Panc1 (cell line): ENCODE results near the gene FPGS. TPM values are rescaled to one million over a fixed set of nuclear protein-coding genes. Genes with fewer than 3 reads are reported as not detected.
A peak's percentile ranks its signal among the peaks of the same experiment; 100 is the strongest.

Experiments
- ATAC-seq: fragments of 200-7000 bp; cut with Tn5 transposase; 2 replicates; pipeline ENCODE4 v1.9.1; 2020; ENCODE audit warnings: mild to moderate bottlenecking, moderate library complexity
- BruUV-seq: library from RNA; stranded (reverse); fragments of 400-500 nt; replicated peaks from 2 replicates; lab custom pipeline; 2021; lab: Mats Ljungman, UMichigan
- CTCF ChIA-PET: fragments of 300-600 bp; sonication (Branson Sonifier 250); formaldehyde crosslinking; loops from one replicate; lab custom pipeline; 2022; ENCODE audit warnings: antibody characterized with exemption; lab: Charles Lee
- POLR2A ChIA-PET: fragments of 300-600 bp; sonication (Branson Sonifier 250); formaldehyde crosslinking; loops from one replicate; lab custom pipeline; 2022; ENCODE audit warnings: antibody characterized with exemption; lab: Charles Lee
- DNase-seq: peaks from one replicate; pipeline ENCODE4 v3.0.0-alpha.2; 2010; ENCODE audit warnings: low read depth, low spot score
- H3K27ac ChIP-seq: 2 replicates; pipeline ENCODE4 v1.5.1; 2011; ENCODE audit warnings: mild to moderate bottlenecking, low read length, inconsistent platforms
- H3K27me3 ChIP-seq: fragments of 200-500 bp; sonication (Bioruptor generic); 2 replicates; pipeline ENCODE4 v1.6.0; 2014; ENCODE audit warnings: low read length, inconsistent platforms; ENCODE audit not compliant: control insufficient read depth, insufficient read depth
- H3K36me3 ChIP-seq: fragments of 200-500 bp; sonication (Bioruptor generic); 2 replicates; pipeline ENCODE4 v1.5.1; 2014; ENCODE audit warnings: inconsistent platforms, mild to moderate bottlenecking, low read length, moderate library complexity; ENCODE audit not compliant: control insufficient read depth, insufficient read depth
- H3K4me1 ChIP-seq: 2 replicates; pipeline ENCODE4 v1.5.1; 2011; ENCODE audit warnings: inconsistent platforms, mild to moderate bottlenecking, low read length, moderate library complexity; ENCODE audit not compliant: control insufficient read depth, insufficient read depth
- H3K4me3 ChIP-seq, 2 experiments: 2 replicates each; pipeline ENCODE4 v1.5.1; 2011 to 2012; ENCODE audit warnings: low read depth in 2 of 2, low read length in 2 of 2, mild to moderate bottlenecking in 2 of 2, inconsistent platforms in 1 of 2, moderate library complexity in 1 of 2
- H3K9me3 ChIP-seq: fragments of 200-500 bp; sonication (Bioruptor generic); 2 replicates; pipeline ENCODE4 v1.5.1; 2014; ENCODE audit warnings: low read depth, mild to moderate bottlenecking, inconsistent platforms, low read length, moderate library complexity; ENCODE audit not compliant: control insufficient read depth, insufficient read depth
- CTCF ChIP-seq: fragments of 450-650 bp; IDR thresholded peaks from 2 replicates; pipeline ENCODE4 v1.5.1; 2017; ENCODE audit warnings: mild to moderate bottlenecking
- POLR2AphosphoS5 ChIP-seq: IDR thresholded peaks from 2 replicates; pipeline ENCODE4 v1.6.1; 2012; ENCODE audit warnings: mild to moderate bottlenecking, low read depth, low read length, moderate library complexity
- REST ChIP-seq, 2 experiments: IDR thresholded peaks; 2 replicates each; pipeline ENCODE4 v1.6.1; 2011 to 2012; ENCODE audit warnings: low read depth in 2 of 2, control low read depth in 1 of 2, low read length in 1 of 2, mild to moderate bottlenecking in 1 of 2, moderate library complexity in 1 of 2; ENCODE audit not compliant: insufficient read depth in 1 of 2
- SIN3A ChIP-seq: IDR thresholded peaks from 2 replicates; pipeline ENCODE4 v1.6.1; 2012; ENCODE audit warnings: low read depth, mild to moderate bottlenecking, low read length, moderate library complexity, borderline replicate concordance; ENCODE audit not compliant: insufficient read depth
- TCF7L2 ChIP-seq: IDR thresholded peaks from 2 replicates; pipeline ENCODE4 v1.6.1; 2011; ENCODE audit warnings: mild to moderate bottlenecking, low read depth, low read length, inconsistent platforms
- in situ Hi-C: cut with HindIII; loops from 2 replicates; pipeline ENCODE4 v1.10.0; 2016; ENCODE audit warnings: low sequenced_read_pairs, low pct_unique_long_range_greater_than_20kb
- intact Hi-C: fragments of 100-400 bp; cut with micrococcal nuclease; formaldehyde crosslinking; loops from one replicate; pipeline ENCODE4 v1.10.0; 2022; ENCODE audit not compliant: unreplicated experiment
- total RNA-seq: library from RNA; stranded (reverse); gene quantifications from one replicate; pipeline ENCODE4 v1.2.1, GENCODE V29; 2021; ENCODE audit not compliant: unreplicated experiment

Gene FPGS
- total RNA-seq, 1 experiment from 2014 or later, result 56.5 TPM

GRCh38 chr9:127758843-127759242, 43.8 kb upstream of the FPGS start:
- POLR2A ChIA-PET, result no interaction called here
- H3K27me3 ChIP-seq, result peaks cover 2% of the 10 kb centered on the region; the same call in 1 of the 2 replicates

GRCh38 chr9:127761061-127761460, 41.6 kb upstream of the FPGS start:
- ATAC-seq (no peak), DNase-seq (no peak)
- Histone ChIP-seq H3K27me3 (no peaks in the 10 kb centered on the region), H3K27ac (no peak overlapping the region), H3K4me1 (no peaks in the 10 kb centered on the region), H3K9me3 (no peaks in the 10 kb centered on the region), H3K36me3 (no peaks in the 10 kb centered on the region), H3K4me3 (no peak overlapping the region)
- intact Hi-C loops (no loop called here), in situ Hi-C loops (no loop called here)
- ChIA-PET POLR2A (no interaction called here), CTCF (no interaction called here)
- no TSS peak for BruUV-seq
- TF ChIP-seq POLR2AphosphoS5, result no peak

More at GRCh38 chr9:127758843-127759242, 43.8 kb upstream of the FPGS start:
- ATAC-seq, result no peak
- in situ Hi-C loops (no loop called here), intact Hi-C loops (no loop called here)
- TF ChIP-seq POLR2AphosphoS5, result no peak
- TF ChIP-seq CTCF, result no peak
- TF ChIP-seq SIN3A, result no peak
- no peak for TF ChIP-seq TCF7L2
- TF ChIP-seq REST (IDR thresholded peaks at IDR 0.05; ENCODE audit: insufficient read depth in 1 of 2, low read depth in 2 of 2, low read length in 1 of 2), result no peak
- Histone ChIP-seq H3K9me3 (no peaks in the 10 kb centered on the region), H3K27ac (no peak overlapping the region), H3K36me3 (no peaks in the 10 kb centered on the region), H3K4me3 (no peak overlapping the region), H3K4me1 (no peaks in the 10 kb centered on the region)
- no peak for DNase-seq
- no TSS peak for BruUV-seq
- CTCF ChIA-PET, result interaction anchor here (0.7 kb wide), 1 partner anchor 8 kb away, joined by 3 read pairs; no protein-coding TSS in a partner anchor

- ATAC-seq, result 0 out of 2 replicates have a peak, but pooled peaks have one; percentile 47
- intact Hi-C loops, result no loop called here
- BruUV-seq, result no TSS peak
- no peak for DNase-seq
- Histone ChIP-seq H3K4me3 (no peak overlapping the region), H3K4me1 (no peaks in the 10 kb centered on the region), H3K27me3 (no peaks in the 10 kb centered on the region), H3K36me3 (no peaks in the 10 kb centered on the region), H3K9me3 (no peaks in the 10 kb centered on the region), H3K27ac (no peak overlapping the region)
- CTCF ChIA-PET, result no interaction called here
- POLR2A ChIA-PET, result no interaction called here
- TF ChIP-seq POLR2AphosphoS5, result no peak
- TF ChIP-seq CTCF, result no peak
- no peak for TF ChIP-seq SIN3A
- no peak for TF ChIP-seq REST (IDR thresholded peaks at IDR 0.05; ENCODE audit: insufficient read depth in 1 of 2, low read depth in 2 of 2, low read length in 1 of 2)
- no peak for TF ChIP-seq TCF7L2
- in situ Hi-C loops, result no loop called here
Measured at GRCh38 chr9:127761491-127761956, 41.2 kb upstream of the FPGS start.
